ENCODE results near the gene MLXIP. TPM values are rescaled to one million over a fixed set of nuclear protein-coding genes. Genes with fewer than 3 reads are reported as not detected.
"Not testable (repeated sequence)": the region's sequence is repeated elsewhere in the genome, so short reads cannot be mapped to it uniquely, and the experiment has no call there.

The MLXIP gene
- total RNA-seq, 1 donor from 2014 or later = 1.9 TPM

GRCh38 chr12:122054842-122055520, 23.6 kb upstream of the MLXIP start:
- H3K4me1 ChIP-seq = no peaks in the 10 kb centered on the region
- peaks cover 8% of the 10 kb centered on the region for H3K27me3 Mint-ChIP-seq (ENCODE audit: insufficient read depth, low read depth)
- TF ChIP-seq, protein P1, sequence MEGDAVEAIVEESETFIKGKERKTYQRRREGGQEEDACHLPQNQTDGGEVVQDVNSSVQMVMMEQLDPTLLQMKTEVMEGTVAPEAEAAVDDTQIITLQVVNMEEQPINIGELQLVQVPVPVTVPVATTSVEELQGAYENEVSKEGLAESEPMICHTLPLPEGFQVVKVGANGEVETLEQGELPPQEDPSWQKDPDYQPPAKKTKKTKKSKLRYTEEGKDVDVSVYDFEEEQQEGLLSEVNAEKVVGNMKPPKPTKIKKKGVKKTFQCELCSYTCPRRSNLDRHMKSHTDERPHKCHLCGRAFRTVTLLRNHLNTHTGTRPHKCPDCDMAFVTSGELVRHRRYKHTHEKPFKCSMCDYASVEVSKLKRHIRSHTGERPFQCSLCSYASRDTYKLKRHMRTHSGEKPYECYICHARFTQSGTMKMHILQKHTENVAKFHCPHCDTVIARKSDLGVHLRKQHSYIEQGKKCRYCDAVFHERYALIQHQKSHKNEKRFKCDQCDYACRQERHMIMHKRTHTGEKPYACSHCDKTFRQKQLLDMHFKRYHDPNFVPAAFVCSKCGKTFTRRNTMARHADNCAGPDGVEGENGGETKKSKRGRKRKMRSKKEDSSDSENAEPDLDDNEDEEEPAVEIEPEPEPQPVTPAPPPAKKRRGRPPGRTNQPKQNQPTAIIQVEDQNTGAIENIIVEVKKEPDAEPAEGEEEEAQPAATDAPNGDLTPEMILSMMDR (IDR thresholded peaks at IDR 0.05) = no peak
- TF ChIP-seq EZH2 (IDR thresholded peaks at IDR 0.05) (no peak), EZH2phosphoT487 (IDR thresholded peaks at IDR 0.05) (no peak)
- no peak overlapping the region for H3K4me2 ChIP-seq
- no peaks in the 10 kb centered on the region for H3K27me3 ChIP-seq
- H3K9ac ChIP-seq = no peak overlapping the region
- H3K36me3 ChIP-seq = no peaks in the 10 kb centered on the region
- no peak overlapping the region for H3K4me3 Mint-ChIP-seq
- no peak overlapping the region for H3K27ac Mint-ChIP-seq
- peaks cover 6% of the 10 kb centered on the region for H3F3A ChIP-seq (ENCODE audit: low read depth)
- no peak overlapping the region for H2AFZ ChIP-seq (replicated peaks)
- no peaks in the 10 kb centered on the region for H3K9me3 ChIP-seq (ENCODE audit: low read depth)
- no peaks in the 10 kb centered on the region for H3K79me2 ChIP-seq (ENCODE audit: low read depth)
- DNase-seq (ENCODE audit: low spot score) = no peak
- no peaks in the 10 kb centered on the region for H3K4me1 Mint-ChIP-seq
- no peak overlapping the region for H3K4me3 ChIP-seq
- no peaks in the 10 kb centered on the region for H3K9me3 Mint-ChIP-seq
- H3K36me3 Mint-ChIP-seq = peaks cover 22% of the 10 kb centered on the region
- H3K27ac ChIP-seq = no peak overlapping the region
- H4K20me1 ChIP-seq (ENCODE audit: low read depth) = peaks cover 9% of the 10 kb centered on the region

GRCh38 chr12:122056406-122056805, 22.1 kb upstream of the MLXIP start:
- H3K36me3 Mint-ChIP-seq = peaks cover 28% of the 10 kb centered on the region

DNA sequence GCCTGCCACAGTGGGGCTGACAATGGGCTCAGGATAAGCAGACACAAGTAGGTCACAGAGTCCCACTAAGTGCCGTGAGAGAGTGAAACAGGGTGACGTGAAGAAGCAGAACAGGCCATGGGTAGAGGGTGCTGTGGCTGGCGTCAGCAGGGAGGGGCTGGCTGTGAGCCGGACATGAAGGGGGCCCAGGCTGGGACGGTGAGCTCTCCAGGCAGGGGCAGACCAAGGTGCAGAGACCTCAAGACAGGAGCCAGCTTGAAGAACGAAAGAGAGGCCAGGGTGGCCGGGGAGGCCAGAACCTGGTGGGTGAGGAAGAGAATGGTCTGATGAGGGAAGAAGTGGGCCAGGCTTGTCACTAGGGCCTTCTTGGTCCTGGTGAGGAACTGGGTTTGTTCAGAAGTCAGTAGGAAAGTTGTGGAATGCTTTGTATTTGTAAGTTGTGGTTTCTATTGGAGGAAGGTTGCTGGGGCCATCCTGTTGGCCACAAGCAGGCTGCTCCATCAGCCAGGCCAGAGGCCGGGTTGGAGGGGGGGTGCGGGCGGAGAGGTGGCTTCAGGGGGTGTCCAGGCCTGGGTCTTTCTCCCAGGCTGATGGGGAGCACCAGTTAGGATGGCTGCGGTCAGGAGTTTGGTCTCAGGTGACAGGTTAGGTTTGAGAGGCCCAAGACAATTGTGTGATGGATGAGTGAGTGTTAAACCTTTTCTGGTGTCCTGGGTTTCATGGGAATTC, 21.4 kb upstream of the MLXIP start:
- no peak overlapping the region for H3K9ac ChIP-seq
- H4K20me1 ChIP-seq (ENCODE audit: low read depth) = peaks cover 9% of the 10 kb centered on the region
- Mint-ChIP-seq H3K4me1 (peaks cover 3% of the 10 kb centered on the region), H3K27me3 (ENCODE audit: insufficient read depth, low read depth) (peaks cover 8% of the 10 kb centered on the region), H3K9me3 (no peaks in the 10 kb centered on the region), H3K36me3 (peaks cover 31% of the 10 kb centered on the region), H3K4me3 (no peak overlapping the region), H3K27ac (no peak overlapping the region)
- H3K27ac ChIP-seq = no peak overlapping the region
- H3K79me2 ChIP-seq (ENCODE audit: low read depth) = no peaks in the 10 kb centered on the region
- no peak overlapping the region for H3K4me3 ChIP-seq
- DNase-seq (ENCODE audit: low spot score) = no peak
- no peaks in the 10 kb centered on the region for H3K4me1 ChIP-seq
- H3F3A ChIP-seq (ENCODE audit: low read depth) = peaks cover 4% of the 10 kb centered on the region
- no peak overlapping the region for H3K4me2 ChIP-seq
- H3K27me3 ChIP-seq = no peaks in the 10 kb centered on the region
- H3K36me3 ChIP-seq = no peaks in the 10 kb centered on the region
- no peak overlapping the region for H2AFZ ChIP-seq (replicated peaks)
- TF ChIP-seq EZH2phosphoT487 (IDR thresholded peaks at IDR 0.05) = no peak
- H3K9me3 ChIP-seq (ENCODE audit: low read depth) = no peaks in the 10 kb centered on the region

More at GRCh38 chr12:122056406-122056805, 22.1 kb upstream of the MLXIP start:
- H3K9ac ChIP-seq; H3K27me3 ChIP-seq; H3K9me3 Mint-ChIP-seq; H3K79me2 ChIP-seq (ENCODE audit: low read depth); H3K27ac Mint-ChIP-seq; H3K4me1 ChIP-seq; H3K4me3 ChIP-seq; H3K27me3 Mint-ChIP-seq (ENCODE audit: insufficient read depth, low read depth); H3K4me3 Mint-ChIP-seq; DNase-seq (ENCODE audit: low spot score); H3K27ac ChIP-seq; H3K4me1 Mint-ChIP-seq; H2AFZ ChIP-seq (replicated peaks); H3K4me2 ChIP-seq; H4K20me1 ChIP-seq (ENCODE audit: low read depth); H3K9me3 ChIP-seq (ENCODE audit: low read depth); H3F3A ChIP-seq (ENCODE audit: low read depth); H3K36me3 ChIP-seq: not testable (repeated sequence)

DNA sequence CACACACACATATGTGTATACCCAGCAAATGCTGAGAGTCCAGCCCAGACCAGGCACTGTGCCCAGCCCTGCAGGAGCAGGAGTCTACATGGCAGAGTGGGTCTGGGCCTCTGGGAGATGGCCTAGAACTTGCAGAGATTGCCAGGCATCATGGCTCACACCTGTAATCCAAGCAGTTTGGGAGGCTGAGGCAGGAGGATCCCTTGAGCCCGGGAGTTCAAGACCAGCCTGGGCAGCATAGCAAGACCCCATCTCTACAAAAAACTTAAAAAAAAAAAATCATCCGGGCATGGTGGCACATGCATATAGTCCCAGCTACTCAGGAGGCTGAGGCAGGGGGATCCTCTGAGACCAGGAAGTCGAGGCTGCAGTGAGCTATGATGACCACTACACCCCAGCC, 20.8 kb upstream of the MLXIP start:
- Histone ChIP-seq H3F3A (ENCODE audit: low read depth) (peaks cover 2% of the 10 kb centered on the region), H3K9ac (no peak overlapping the region), H3K4me3 (no peak overlapping the region), H4K20me1 (ENCODE audit: low read depth) (peaks cover 14% of the 10 kb centered on the region), H3K79me2 (ENCODE audit: low read depth) (no peaks in the 10 kb centered on the region), H3K27ac (no peak overlapping the region), H3K36me3 (no peaks in the 10 kb centered on the region), H3K9me3 (ENCODE audit: low read depth) (no peaks in the 10 kb centered on the region), H3K27me3 (no peaks in the 10 kb centered on the region), H2AFZ (replicated peaks) (no peak overlapping the region), H3K4me2 (no peak overlapping the region), H3K4me1 (no peaks in the 10 kb centered on the region)
- Mint-ChIP-seq H3K36me3 (peaks cover 28% of the 10 kb centered on the region), H3K27ac (no peak overlapping the region), H3K9me3 (no peaks in the 10 kb centered on the region), H3K4me3 (no peak overlapping the region), H3K4me1 (peaks cover 5% of the 10 kb centered on the region), H3K27me3 (ENCODE audit: insufficient read depth, low read depth) (peaks cover 8% of the 10 kb centered on the region)
- DNase-seq (ENCODE audit: low spot score) = no peak
- no peak for TF ChIP-seq EZH2phosphoT487 (IDR thresholded peaks at IDR 0.05)
- no peak for TF ChIP-seq EZH2 (IDR thresholded peaks at IDR 0.05)
